ENCODE data around the gene TBXAS1.

- no peak for TF ChIP-seq CTCF (IDR thresholded peaks at IDR 0.05; ENCODE audit: insufficient read depth, low read length, poor library complexity, severe bottlenecking)
- TF ChIP-seq EZH2phosphoT487 (conservative IDR thresholded peaks at IDR 0.05; ENCODE audit: low read length) = no peak
Measured at GRCh38 chr7:139820089-139820488, 9.0 kb upstream of the TBXAS1 start.
